C4-2B (cell line): ENCODE results near the gene PDHX.

Source experiments
- CTCF ChIP-seq: fragments of 450-650 bp; conservative IDR thresholded peaks from 2 replicates; pipeline ENCODE4 v1.5.1; 2017; ENCODE audit warnings: mild to moderate bottlenecking
- ZFX ChIP-seq: fragments of 450-650 bp; IDR thresholded peaks from 2 replicates; pipeline ENCODE4 v1.6.1; 2017

- TF ChIP-seq CTCF (no peak), ZFX (no peak)
These were observed 52.4 kb downstream of the PDHX start for GRCh38 chr11:34968862-34969261.
